Sigmoid colon (tissue), 7 donors: ENCODE results near the gene OR51I1. TPM values are rescaled to one million over a fixed set of nuclear protein-coding genes. Genes with fewer than 3 reads are reported as not detected.

Experiments
- DNase-seq: peaks from one replicate; pipeline ENCODE4 v3.0.0-alpha.2; 2019
- H3K27ac ChIP-seq, 4 donors: fragments of 200-600 bp; sonication (generic); one replicate each; pipeline ENCODE4 v1.5.1; 2016 to 2019; ENCODE audit warnings: mild to moderate bottlenecking in 1 of 4
- H3K27me3 ChIP-seq, 3 donors: fragments of 200-600 bp; sonication (generic); one replicate each; pipeline ENCODE4 v1.5.1; 2019; ENCODE audit warnings: mild to moderate bottlenecking in 1 of 3
- H3K36me3 ChIP-seq, 4 donors: fragments of 200-600 bp; sonication (generic); one replicate each; pipeline ENCODE4 v1.5.1; 2016 to 2019
- H3K4me1 ChIP-seq, 4 donors: fragments of 200-600 bp; sonication (generic); one replicate each; pipeline ENCODE4 v1.5.1; 2017 to 2019
- H3K4me3 ChIP-seq, 4 donors: fragments of 200-600 bp; sonication (generic); one replicate each; pipeline ENCODE4 v1.5.1; 2017 to 2019; ENCODE audit warnings: mild to moderate bottlenecking in 2 of 4, moderate library complexity in 1 of 4
- H3K9me3 ChIP-seq, 4 donors: fragments of 200-600 bp in 3 of 4; sonication (generic) in 3 of 4; one replicate each; pipeline versions ENCODE4 v1.5.1 to v1.6.1; 2013 to 2019
- EP300 ChIP-seq, 4 donors: sonication (generic); formaldehyde crosslinking; IDR thresholded peaks; one replicate each; pipeline ENCODE4 v1.6.1; 2017; ENCODE audit warnings: antibody characterized with exemption in 4 of 4
- POLR2A ChIP-seq, 2 donors: fragments of 450-650 bp; IDR thresholded peaks; one replicate each; pipeline ENCODE4 v1.6.1; 2016; ENCODE audit warnings: antibody characterized with exemption in 2 of 2, mild to moderate bottlenecking in 2 of 2, moderate library complexity in 2 of 2
- POLR2AphosphoS5 ChIP-seq, 4 donors: sonication (generic); formaldehyde crosslinking; IDR thresholded peaks; one replicate each; pipeline ENCODE4 v1.6.1; 2017; ENCODE audit warnings: antibody characterized with exemption in 4 of 4
- WGBS, 2 donors: extraction: QIAGEN DNeasy Blood & Tissue Kit; methylation state at CpG; one replicate each; pipeline ENCODE4 v1.1.7; 2013; 5-methylcytosine and 5-hydroxymethylcytosine counted together
- intact Hi-C: fragments of 100-400 bp; cut with DNase I; formaldehyde crosslinking; loops from one replicate; pipeline ENCODE4 v1.15.1; 2023
- polyA plus RNA-seq, 3 donors: library from polyadenylated mRNA; stranded (reverse); fragments of 200-250 nt; gene quantifications; one replicate each; pipeline ENCODE4 v1.2.3, GENCODE V29; 2013
- total RNA-seq, 4 donors: library from RNA; depleted of rRNA; stranded (reverse); fragments of >200 nt; gene quantifications; one replicate each; pipeline ENCODE4 v1.1.0, GENCODE V29; 2016
- TF ChIP-seq, protein P1 (sequence below), 4 experiments: fragments of 450-650 bp in 3 of 4; fragments of 200-600 bp in 1 of 4; IDR thresholded peaks; one replicate each; pipeline ENCODE4 v1.5.1; 2016 to 2019; ENCODE audit warnings: antibody characterized with exemption in 4 of 4, mild to moderate bottlenecking in 3 of 4, moderate library complexity in 2 of 4
- donor health status: healthy with polysubstance abuse.
- donor health status: Bipolar disorder and iron deficiency.
- donor health status: healthy.

Gene OR51I1
- total and polyA plus RNA-seq, 7 donors, result 2.2 TPM; not detected in 6

DNA sequence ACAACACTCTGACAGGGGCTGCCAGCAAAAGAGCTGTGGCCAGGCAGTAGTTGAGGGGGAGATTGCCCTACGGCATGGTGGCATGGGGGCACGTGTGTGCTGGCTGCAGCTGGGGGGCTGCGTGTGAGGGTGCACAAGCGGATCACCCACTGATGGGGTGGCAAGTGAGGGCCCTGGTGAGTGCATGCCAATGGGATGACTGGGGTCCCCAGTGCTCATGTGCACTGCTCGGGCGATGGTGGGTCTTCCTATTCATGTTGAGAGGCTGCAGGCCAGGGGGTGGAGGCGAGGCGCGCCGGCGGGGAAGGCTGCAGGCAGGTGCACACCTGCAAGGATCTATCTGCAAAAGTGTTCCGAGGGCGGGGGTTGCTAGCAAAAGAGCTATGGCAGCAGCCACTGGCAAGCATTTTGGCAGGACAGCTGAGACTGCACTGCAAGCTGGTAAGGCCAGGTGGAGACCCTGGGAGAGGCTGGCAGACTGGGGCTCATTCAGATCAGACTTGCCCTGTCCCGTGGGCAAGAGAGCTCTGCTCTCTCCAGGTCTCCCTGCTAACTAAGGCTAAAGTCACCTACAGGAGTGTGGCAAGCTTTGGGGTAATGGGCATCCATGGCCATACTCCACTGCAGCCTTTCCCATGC is 19.8 kb upstream of the OR51I1 start:
- DNase-seq, result no peak
- Histone ChIP-seq H3K36me3 (no peaks in the 10 kb centered on the region), H3K4me1 (no peaks in the 10 kb centered on the region), H3K4me3 (no peak overlapping the region), H3K27me3 (no peaks in the 10 kb centered on the region), H3K27ac (no peak overlapping the region), H3K9me3 (no peaks in the 10 kb centered on the region)
- intact Hi-C loops, result no loop called here
- 91 to 92% methylated on average over 14 of the region's 14 CpGs for WGBS, 2 donors
- TF ChIP-seq POLR2A (IDR thresholded peaks at IDR 0.05), result no peak
- TF ChIP-seq, protein P1, sequence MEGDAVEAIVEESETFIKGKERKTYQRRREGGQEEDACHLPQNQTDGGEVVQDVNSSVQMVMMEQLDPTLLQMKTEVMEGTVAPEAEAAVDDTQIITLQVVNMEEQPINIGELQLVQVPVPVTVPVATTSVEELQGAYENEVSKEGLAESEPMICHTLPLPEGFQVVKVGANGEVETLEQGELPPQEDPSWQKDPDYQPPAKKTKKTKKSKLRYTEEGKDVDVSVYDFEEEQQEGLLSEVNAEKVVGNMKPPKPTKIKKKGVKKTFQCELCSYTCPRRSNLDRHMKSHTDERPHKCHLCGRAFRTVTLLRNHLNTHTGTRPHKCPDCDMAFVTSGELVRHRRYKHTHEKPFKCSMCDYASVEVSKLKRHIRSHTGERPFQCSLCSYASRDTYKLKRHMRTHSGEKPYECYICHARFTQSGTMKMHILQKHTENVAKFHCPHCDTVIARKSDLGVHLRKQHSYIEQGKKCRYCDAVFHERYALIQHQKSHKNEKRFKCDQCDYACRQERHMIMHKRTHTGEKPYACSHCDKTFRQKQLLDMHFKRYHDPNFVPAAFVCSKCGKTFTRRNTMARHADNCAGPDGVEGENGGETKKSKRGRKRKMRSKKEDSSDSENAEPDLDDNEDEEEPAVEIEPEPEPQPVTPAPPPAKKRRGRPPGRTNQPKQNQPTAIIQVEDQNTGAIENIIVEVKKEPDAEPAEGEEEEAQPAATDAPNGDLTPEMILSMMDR (IDR thresholded peaks at IDR 0.05), result no peak
- TF ChIP-seq POLR2AphosphoS5 (IDR thresholded peaks at IDR 0.05), result no peak
- no peak for TF ChIP-seq EP300 (IDR thresholded peaks at IDR 0.05)

DNA sequence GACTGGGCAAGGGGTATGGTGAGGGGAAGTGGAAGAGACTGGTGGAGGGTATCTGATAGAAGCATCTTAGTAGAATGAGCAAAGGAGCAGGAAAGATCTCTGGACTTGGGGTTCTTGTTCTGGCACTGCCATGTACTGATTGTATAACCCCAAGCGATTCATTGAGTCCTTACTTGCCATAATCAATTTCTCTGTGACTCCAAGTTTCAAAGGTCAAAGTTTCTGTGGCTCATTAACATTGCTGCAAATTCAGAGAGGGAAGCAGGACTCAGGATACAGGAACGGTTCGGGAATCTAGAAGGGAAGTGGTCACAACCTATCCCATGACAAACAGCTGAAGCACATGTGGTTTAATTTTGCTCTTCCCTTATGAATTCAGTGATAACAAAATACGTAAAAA is 8.1 kb upstream of the OR51I1 start:
- no peaks in the 10 kb centered on the region for H3K27me3 ChIP-seq
- no peaks in the 10 kb centered on the region for H3K36me3 ChIP-seq
- H3K27ac ChIP-seq, result no peak overlapping the region
- 53 to 75% methylated on average over 4 of the region's 4 CpGs for WGBS, 2 donors
- H3K4me3 ChIP-seq, result no peak overlapping the region
- H3K9me3 ChIP-seq, result no peaks in the 10 kb centered on the region
- no peaks in the 10 kb centered on the region for H3K4me1 ChIP-seq
- DNase-seq, result no peak
- intact Hi-C loops, result no loop called here
- TF ChIP-seq, protein P1 (IDR thresholded peaks at IDR 0.05), result no peak
- no peak for TF ChIP-seq POLR2A (IDR thresholded peaks at IDR 0.05)
- TF ChIP-seq POLR2AphosphoS5 (IDR thresholded peaks at IDR 0.05), result no peak
- TF ChIP-seq EP300 (IDR thresholded peaks at IDR 0.05), result no peak

DNA sequence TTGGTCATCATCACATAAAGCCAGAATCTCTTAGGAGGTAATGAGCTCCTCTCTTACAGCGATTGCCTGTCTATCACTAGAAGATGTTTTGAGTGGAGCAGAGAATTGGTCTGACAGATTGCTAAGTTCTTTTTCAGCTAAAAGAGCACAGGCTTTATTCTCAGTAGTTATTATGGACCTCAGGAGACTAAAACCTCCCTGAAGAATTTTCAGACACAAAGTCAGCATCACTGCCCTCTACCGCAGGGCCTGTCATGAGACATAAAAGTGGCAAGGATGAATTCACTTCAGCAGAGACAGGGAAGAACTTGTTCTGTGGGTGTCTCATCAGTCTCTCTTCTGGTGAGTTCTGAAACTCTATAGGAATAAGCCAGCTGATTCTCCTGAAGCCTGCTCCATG is 7.7 kb upstream of the OR51I1 start, which contains the start of gene OR51I2:
Gene OR51I2, plus strand, starts transcription at position 301 of the 400 bp plus-strand sequence. CDS start 4,166 bp downstream, outside the sequence.
- WGBS, 2 donors, result 92% methylated on average over 2 of the region's 2 CpGs
- Histone ChIP-seq H3K36me3 (no peaks in the 10 kb centered on the region), H3K9me3 (no peaks in the 10 kb centered on the region), H3K4me1 (no peaks in the 10 kb centered on the region), H3K4me3 (no peak within 1 kb of the TSS), H3K27ac (no peak within 1 kb of the TSS), H3K27me3 (no peaks in the 10 kb centered on the region)
- TF ChIP-seq EP300 (IDR thresholded peaks at IDR 0.05) (no peak), POLR2A (IDR thresholded peaks at IDR 0.05) (no peak), POLR2AphosphoS5 (IDR thresholded peaks at IDR 0.05) (no peak)
- TF ChIP-seq, protein P1 (IDR thresholded peaks at IDR 0.05), result no peak
- no peak for DNase-seq
- intact Hi-C loops, result no loop called here

- WGBS, 2 donors, result 42 to 72% methylated on average over 2 of the region's 2 CpGs
- TF ChIP-seq, protein P1 (IDR thresholded peaks at IDR 0.05), result no peak
- TF ChIP-seq POLR2A (IDR thresholded peaks at IDR 0.05), result no peak
- no peak for TF ChIP-seq EP300 (IDR thresholded peaks at IDR 0.05)
- no peak for TF ChIP-seq POLR2AphosphoS5 (IDR thresholded peaks at IDR 0.05)
- Histone ChIP-seq H3K27ac (no peak overlapping the region), H3K36me3 (no peaks in the 10 kb centered on the region), H3K27me3 (no peaks in the 10 kb centered on the region), H3K4me1 (no peaks in the 10 kb centered on the region), H3K4me3 (no peak overlapping the region), H3K9me3 (no peaks in the 10 kb centered on the region)
- no peak for DNase-seq
- intact Hi-C loops, result no loop called here
Measured at GRCh38 chr11:5443835-5444393, 2.6 kb upstream of the OR51I1 start.
